ENCODE results near the gene DDT. TPM values are rescaled to one million over a fixed set of nuclear protein-coding genes. Genes with fewer than 3 reads are reported as not detected.
"Not testable (repeated sequence)": the region's sequence is repeated elsewhere in the genome, so short reads cannot be mapped to it uniquely, and the experiment has no call there.

DDT gene
- total RNA-seq (2013) = 85.8 TPM
- polyA plus RNA-seq = 100 to 1,000 TPM; 115 to 192 (median 138) TPM
- polyA minus RNA-seq = 182 and 341 TPM in 2 replicates
- total RNA-seq = 4.0 to 8.7 (median 7.1) reads per million in 11 experiments

DNA sequence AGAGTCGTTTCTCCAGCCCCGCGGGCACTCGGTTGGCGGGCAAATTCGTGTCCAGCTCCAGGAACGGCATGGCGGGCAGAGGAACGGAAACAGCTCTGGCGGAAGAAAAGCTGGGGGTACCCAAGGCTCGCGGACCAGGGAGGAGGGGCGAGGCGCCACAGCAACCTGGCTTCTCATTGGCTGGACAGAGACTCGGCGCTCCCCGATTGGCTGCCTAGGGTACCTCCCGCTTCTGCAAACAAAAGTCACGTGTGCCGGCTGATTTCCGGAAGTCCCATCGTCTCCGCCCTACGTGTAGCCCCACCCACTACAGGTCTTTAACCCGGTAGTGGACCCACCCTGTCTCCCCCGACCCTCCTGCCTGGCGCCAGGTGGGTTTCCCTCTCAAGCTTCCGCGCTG is at the start of gene DDT:
TSS of gene DDT (minus strand) at position 97 of the 400 bp plus-strand sequence. CDS start at position 70, 27 bp downstream.
- H3K27me3 Mint-ChIP-seq (ENCODE audit: low read depth in 3 of 3); H3K27ac ChIP-seq (ENCODE audit: low read depth in 1 of 2, low read length in 2 of 2); H3K4me2 ChIP-seq (replicated peaks; ENCODE audit: extremely low read depth, low read length, poor library complexity, severe bottlenecking); H3K9me3 ChIP-seq (replicated peaks in 1 of 2; ENCODE audit: control insufficient read depth in 1 of 2, insufficient read depth in 1 of 2, low read length in 2 of 2); H3K9me3 Mint-ChIP-seq; H3K27ac Mint-ChIP-seq; H3K9ac ChIP-seq (ENCODE audit: insufficient read depth, low read length, poor library complexity, severe bottlenecking); H3K27me3 ChIP-seq (ENCODE audit: control insufficient read depth in 2 of 2, insufficient read depth in 2 of 2, low read length in 2 of 2); H3K4me1 Mint-ChIP-seq; H3K4me3 ChIP-seq (replicated peaks in 1 of 3; ENCODE audit: low read depth in 2 of 3, low read length in 3 of 3); H2AFZ ChIP-seq (ENCODE audit: insufficient read depth, low read depth, low read length, poor library complexity, severe bottlenecking); H3K4me3 Mint-ChIP-seq; H3K4me1 ChIP-seq (ENCODE audit: control insufficient read depth in 1 of 2, insufficient read depth in 2 of 2, low read length in 2 of 2); DNase-seq: not testable (repeated sequence)
- H3K79me2 ChIP-seq (ENCODE audit: insufficient read depth, low read length) = peaks cover 15% of the 10 kb centered on the region
- peaks cover 26% of the 10 kb centered on the region for H4K20me1 ChIP-seq (ENCODE audit: insufficient read depth, low read length)
- WGBS (ENCODE audit: insufficient coverage) = no CpG with 5 or more reads among the region's 29 CpGs
- H3K36me3 Mint-ChIP-seq = peaks cover 24 to 26% of the 10 kb centered on the region in 2 donors
- H3K36me3 ChIP-seq (replicated peaks in 1 of 2; ENCODE audit: control insufficient read depth in 1 of 2, insufficient read depth in 2 of 2, low read length in 2 of 2) = peaks cover 25 to 27% of the 10 kb centered on the region in 2 donors
- intact Hi-C loops (cut with micrococcal nuclease) = loop anchor here in 1 of 2 donors (5.0 kb wide), 2 partner anchors 47 to 62 kb away; no protein-coding TSS in a partner anchor

DNA sequence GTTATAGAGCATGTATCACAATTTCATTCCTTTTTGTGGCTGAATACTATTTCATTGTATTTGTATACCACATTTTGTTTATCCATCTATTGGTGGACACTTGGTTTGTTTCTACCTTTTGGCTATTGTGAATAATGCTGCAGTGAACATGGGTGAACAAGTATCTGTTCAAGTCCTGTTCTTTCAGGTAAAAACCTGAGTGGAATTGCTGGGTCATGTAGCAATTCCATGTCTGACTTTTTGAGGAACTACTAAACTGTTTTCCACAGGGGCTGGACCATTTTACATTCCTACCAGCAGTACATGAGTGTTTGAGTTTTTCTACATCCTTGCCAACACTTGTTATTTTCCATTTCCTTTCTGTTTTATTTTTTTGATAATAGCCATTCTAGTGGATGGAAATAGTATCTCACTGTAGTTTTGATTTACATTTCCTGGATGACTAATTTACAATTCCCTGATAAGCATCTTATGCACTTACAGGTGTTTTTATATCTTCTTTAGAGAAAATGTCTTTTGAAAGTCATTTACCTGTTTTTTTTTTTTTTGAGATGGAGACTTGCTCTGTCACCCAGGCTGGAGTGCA is 49.1 kb upstream of the DDT start:
- Histone ChIP-seq H3K4me3 (replicated peaks in 1 of 3; ENCODE audit: low read depth in 2 of 3, low read length in 3 of 3) (no peak overlapping the region), H3K27me3 (ENCODE audit: control insufficient read depth in 2 of 2, insufficient read depth in 2 of 2, low read length in 2 of 2) (no peaks in the 10 kb centered on the region), H3K9ac (ENCODE audit: insufficient read depth, low read length, poor library complexity, severe bottlenecking) (no peak overlapping the region), H3K36me3 (replicated peaks in 1 of 2; ENCODE audit: control insufficient read depth in 1 of 2, insufficient read depth in 2 of 2, low read length in 2 of 2) (peaks cover 6 to 14% of the 10 kb centered on the region in 2 donors), H3K79me2 (ENCODE audit: insufficient read depth, low read length) (peaks cover 18% of the 10 kb centered on the region), H2AFZ (ENCODE audit: insufficient read depth, low read depth, low read length, poor library complexity, severe bottlenecking) (no peak overlapping the region), H4K20me1 (ENCODE audit: insufficient read depth, low read length) (no peaks in the 10 kb centered on the region), H3K9me3 (replicated peaks in 1 of 2; ENCODE audit: control insufficient read depth in 1 of 2, insufficient read depth in 1 of 2, low read length in 2 of 2) (no peaks in the 10 kb centered on the region), H3K27ac (ENCODE audit: low read depth in 1 of 2, low read length in 2 of 2) (no peak overlapping the region), H3K4me2 (replicated peaks; ENCODE audit: extremely low read depth, low read length, poor library complexity, severe bottlenecking) (no peak overlapping the region), H3K4me1 (ENCODE audit: control insufficient read depth in 1 of 2, insufficient read depth in 2 of 2, low read length in 2 of 2) (no peaks in the 10 kb centered on the region)
- Mint-ChIP-seq H3K36me3 (peaks cover 18 to 19% of the 10 kb centered on the region in 2 donors), H3K27ac (no peak overlapping the region), H3K4me1 (no peaks in the 10 kb centered on the region), H3K27me3 (ENCODE audit: low read depth in 3 of 3) (peaks cover 0 to 1% (median 0%) of the 10 kb centered on the region in 3 donors), H3K4me3 (no peak overlapping the region), H3K9me3 (peaks cover 0 to 6% (median 0%) of the 10 kb centered on the region in 7 donors)
- intact Hi-C loops (cut with micrococcal nuclease) = no loop called here
- TF ChIP-seq, protein P1, sequence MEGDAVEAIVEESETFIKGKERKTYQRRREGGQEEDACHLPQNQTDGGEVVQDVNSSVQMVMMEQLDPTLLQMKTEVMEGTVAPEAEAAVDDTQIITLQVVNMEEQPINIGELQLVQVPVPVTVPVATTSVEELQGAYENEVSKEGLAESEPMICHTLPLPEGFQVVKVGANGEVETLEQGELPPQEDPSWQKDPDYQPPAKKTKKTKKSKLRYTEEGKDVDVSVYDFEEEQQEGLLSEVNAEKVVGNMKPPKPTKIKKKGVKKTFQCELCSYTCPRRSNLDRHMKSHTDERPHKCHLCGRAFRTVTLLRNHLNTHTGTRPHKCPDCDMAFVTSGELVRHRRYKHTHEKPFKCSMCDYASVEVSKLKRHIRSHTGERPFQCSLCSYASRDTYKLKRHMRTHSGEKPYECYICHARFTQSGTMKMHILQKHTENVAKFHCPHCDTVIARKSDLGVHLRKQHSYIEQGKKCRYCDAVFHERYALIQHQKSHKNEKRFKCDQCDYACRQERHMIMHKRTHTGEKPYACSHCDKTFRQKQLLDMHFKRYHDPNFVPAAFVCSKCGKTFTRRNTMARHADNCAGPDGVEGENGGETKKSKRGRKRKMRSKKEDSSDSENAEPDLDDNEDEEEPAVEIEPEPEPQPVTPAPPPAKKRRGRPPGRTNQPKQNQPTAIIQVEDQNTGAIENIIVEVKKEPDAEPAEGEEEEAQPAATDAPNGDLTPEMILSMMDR (IDR thresholded peaks at IDR 0.05) = no peak
- DNase-seq = no peak
